AG20443 (cell line): ENCODE measurements around the gene KIF26B.
"Not testable (repeated sequence)": the region's sequence is repeated elsewhere in the genome, so short reads cannot be mapped to it uniquely, and the experiment has no call there.

ENCODE experiments used
- DNase-seq: peaks from one replicate; pipeline ENCODE4 v3.0.0; 2012; ENCODE audit warnings: low spot score, mixed read lengths

The KIF26B gene

DNA sequence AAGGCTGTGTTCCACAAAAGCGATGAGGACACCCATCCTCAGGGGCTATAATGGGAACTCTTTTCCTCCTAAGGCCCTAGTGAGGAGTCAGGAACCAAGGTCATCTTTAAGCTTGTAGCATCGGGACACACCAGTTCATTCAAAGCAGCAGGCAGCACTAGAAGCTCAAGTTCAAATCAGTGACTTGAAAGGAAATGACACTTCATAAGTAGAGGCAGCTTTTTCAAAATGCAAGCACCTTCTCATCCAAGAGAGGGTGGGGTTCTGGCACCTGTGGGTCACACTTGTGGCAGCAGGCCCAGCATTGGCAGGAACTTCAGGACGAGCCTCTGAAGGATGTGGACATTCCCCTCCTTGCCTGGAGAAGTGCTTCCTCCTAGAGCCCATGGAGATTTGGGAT lies 496.3 kb downstream of the KIF26B start:
- no peak for DNase-seq

DNA sequence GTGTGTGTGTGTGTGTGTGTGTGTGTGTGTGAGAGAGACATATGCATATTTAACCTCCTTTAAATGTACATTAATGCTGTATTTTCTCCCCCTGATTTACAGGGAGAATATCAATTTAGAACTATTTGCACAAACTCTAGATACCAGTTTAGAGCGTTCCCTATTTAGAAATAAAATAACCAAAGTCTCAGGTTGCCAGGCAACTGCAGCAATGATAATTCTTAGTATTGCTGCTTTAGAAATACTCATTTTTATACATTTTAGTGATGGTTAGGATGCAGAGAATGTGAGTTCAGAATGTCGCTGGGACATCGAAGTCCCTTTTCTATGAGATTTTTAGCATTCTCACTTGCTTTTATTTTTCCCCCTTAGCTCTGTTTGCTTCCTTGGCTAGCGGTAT lies 497.3 kb downstream of the KIF26B start:
- DNase-seq, result no peak

DNA sequence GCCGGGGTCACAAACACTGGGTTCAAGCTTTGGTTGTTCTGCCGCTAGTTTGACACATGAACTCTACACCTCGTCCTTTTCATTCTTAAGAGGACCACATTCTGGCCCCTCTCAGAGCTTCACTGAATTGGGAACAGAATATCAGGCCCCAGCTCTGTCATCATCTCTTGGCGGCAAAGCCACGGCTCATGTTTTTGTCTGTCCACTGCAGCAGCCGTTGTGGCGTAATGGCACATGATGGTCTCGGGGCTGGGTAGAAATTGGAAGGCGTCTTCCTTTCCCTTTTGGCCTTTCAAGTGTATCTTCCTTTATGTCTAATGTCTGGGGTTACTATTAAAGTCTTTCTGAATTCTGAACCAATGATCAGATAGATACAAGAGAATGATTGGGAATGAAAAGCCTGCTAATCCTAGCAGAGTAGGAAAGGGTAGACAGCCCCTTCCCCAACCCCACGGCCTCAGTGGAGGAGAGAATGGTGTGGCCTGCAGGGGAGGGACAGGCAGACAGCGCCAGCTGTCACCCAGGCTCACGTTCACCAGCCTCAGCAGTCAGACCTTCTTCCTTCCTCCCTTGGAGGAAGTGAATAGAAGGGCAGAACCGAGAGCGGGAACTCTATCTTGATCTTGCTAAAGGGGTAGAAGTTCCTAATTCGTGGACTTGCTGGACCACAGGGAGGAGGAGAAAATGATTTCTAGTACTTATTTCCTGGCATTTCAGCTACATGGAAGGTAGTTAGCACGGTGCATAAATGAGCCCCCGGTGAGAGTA lies 498.1 kb downstream of the KIF26B start:
- DNase-seq, result no peak

DNA sequence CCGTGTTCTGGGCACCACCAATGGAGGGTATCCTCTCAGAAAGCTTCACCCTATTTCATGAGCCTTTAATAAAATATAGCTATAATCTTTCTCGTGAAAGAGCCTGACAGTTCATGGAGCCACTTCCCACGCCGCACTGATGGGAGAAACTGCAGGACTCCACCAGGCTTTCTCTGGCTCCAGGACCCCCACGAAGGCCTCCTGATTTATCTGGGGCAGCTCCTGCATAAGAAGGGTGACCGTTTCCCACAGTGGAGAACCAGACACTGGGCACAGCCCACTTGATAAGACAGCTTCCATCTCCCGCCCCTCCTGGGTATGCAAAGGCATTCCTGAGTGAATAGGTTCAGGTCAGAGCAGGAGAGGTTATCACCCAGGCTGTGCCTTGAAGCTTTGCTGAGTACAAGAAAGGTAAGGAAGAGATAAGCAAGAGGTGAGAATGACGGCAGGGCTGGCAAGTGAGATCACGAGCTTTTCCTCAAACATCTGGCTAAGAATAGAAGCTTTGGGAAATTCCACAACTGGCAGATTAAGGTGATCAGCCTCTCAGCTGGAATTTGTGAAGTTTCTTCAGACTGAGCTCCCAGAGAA lies 499.8 kb downstream of the KIF26B start:
- DNase-seq, result no peak

DNA sequence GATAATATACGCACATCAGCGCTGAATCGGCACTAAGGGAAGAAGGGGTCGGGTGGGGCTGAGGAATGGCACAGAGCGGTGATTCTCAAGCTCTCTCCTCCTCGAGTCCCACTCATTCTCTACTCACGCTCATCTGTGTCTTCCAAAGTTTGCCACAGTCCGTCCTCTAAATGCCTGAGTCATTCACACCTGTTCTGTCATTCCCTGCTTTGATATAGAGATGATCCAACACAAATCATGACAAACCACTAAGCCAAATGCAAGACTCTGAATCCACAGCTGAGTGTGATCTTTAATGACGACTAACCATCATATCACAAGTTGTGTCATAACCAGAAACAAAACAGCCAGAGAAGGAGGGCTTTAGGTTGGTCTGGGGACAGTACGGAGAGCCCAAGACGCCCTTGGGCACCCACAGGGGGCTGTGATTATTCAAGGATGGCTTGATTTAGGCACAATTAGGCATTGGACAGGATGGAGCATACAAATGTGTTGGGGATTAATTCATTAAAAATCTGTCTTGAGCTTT lies 501.5 kb downstream of the KIF26B start:
- DNase-seq, result no peak

DNA sequence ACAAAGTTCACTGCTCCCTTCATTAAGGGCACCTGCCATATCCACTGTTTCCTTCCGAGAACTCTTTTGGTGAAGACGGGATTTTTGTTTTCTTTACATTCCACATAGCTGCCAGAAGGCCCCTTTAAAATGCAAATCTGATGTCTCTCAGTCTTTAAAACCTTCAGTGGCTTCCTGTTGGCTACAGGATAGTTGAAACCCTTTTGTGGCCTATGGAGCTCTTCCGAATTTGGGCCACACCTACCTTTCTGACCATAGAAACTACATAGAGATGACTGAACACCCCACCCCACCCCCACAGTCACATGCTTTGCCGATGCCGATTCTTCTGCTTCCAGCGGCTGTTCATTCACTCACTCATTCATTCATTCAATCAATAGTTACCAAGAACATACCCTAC lies 502.6 kb downstream of the KIF26B start:
- DNase-seq, result no peak

DNA sequence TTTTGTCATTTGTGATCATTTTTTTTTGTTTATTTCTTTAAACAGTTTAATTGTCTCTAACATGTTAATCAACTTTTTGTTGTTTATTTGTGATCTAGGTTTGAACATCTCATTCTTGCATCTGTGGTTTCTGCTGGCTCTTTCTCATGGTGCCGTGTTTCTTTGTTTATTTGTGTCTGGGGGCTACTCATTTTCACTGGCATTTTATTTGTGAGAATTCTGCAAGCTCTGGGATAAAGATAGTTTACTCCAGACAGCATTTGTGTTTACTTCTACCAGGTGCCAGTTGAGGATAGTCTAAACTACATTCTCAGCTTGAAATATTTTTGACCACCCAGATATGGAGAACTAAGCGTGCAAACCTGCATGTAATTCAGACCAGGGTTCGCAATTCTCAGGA lies 508.6 kb downstream of the KIF26B start:
- DNase-seq, result no peak

DNA sequence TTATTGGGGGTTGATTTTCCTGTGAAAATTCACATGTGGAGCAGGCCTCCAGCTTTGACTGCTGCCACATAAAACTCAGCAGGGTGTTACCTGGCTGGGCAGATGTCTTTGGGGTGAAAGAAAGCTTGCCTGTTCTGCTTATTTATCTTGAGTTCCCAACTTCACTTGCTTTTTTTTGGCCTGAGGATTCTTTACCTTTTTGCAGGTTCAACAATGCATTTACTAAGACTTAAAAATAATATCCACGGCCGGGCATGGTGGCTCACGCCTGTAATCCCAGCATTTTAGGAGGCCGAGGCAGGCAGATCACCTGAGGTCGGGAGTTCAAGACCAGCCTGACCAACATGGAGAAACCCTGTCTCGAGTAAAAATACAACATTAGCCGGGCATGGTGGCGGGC lies 509.1 kb downstream of the KIF26B start:
- DNase-seq, result no peak

DNA sequence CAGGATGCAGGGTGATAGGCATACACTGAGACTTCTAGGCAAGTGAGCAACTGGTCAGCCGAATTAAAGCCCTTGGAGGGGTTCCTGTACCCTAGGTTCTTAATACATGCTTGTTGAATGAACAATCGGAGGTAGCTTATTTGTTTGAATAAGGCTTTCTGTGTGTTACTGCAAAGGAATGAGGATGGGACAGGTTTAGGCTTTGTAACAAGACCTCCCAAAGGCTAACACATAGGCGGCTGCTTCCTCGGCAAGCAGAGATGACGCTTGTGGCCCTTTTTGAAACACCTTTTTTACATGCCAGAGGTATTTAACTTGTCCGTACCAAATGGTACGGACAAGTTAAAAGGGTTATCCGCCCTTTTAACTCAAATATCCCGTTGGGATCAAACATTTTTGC lies 511.6 kb downstream of the KIF26B start:
- no peak for DNase-seq

DNA sequence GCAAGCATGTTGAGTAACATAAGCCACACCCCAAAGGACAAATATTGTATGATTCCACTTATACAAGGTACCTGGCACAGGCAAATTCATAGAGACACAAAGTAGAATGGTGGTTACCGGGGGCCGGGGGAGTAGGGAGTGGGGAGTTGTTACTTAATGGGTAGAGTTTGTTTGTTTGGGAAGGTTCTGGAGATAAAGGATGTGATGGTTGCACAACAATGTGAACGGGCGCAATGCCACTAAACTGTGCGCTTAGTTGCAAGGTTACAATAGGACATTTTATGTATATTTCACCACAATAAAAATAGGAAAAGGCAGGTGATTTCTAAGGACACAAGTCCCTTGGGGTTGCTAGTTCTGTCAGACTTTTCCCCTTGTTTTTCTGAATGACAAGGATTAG lies 516.6 kb downstream of the KIF26B start:
- no peak for DNase-seq

DNA sequence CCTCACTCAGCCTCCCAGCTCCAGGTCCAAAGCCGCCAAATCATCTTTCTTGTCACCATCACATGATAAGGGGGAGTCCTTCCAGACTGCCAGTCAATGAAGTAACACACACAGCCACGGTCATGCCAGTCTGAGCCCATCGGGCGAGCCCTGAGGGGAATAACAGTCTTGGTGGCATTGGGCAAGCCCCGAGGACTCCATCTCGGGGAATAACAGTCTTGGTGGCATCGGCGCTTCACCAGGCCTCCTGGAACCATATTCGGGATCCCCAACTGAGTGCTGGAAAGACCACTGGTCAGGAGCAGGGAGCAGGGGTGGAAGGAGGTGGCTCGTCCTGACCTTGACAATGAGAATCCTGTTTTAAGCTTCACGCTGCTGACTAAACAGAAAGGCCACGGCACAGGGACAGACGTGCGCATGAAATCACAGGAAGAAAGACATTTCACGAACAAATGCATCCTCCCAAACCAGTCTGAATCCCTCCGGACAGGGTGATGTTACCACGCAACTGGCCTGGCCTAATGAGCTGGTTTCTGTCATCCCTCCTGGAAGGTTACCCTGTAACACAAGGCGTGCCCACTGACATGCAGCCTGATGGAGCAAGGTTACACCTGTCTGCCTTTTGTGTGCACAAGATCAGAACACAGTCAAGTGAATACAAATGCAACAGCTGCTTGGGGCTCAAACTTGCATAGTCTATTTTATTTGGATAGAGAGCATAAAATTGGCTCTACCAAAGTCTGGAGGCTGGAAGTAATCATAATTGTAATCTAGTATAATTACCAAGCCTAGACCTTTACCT lies 517.4 kb downstream of the KIF26B start:
- DNase-seq, result no peak

DNA sequence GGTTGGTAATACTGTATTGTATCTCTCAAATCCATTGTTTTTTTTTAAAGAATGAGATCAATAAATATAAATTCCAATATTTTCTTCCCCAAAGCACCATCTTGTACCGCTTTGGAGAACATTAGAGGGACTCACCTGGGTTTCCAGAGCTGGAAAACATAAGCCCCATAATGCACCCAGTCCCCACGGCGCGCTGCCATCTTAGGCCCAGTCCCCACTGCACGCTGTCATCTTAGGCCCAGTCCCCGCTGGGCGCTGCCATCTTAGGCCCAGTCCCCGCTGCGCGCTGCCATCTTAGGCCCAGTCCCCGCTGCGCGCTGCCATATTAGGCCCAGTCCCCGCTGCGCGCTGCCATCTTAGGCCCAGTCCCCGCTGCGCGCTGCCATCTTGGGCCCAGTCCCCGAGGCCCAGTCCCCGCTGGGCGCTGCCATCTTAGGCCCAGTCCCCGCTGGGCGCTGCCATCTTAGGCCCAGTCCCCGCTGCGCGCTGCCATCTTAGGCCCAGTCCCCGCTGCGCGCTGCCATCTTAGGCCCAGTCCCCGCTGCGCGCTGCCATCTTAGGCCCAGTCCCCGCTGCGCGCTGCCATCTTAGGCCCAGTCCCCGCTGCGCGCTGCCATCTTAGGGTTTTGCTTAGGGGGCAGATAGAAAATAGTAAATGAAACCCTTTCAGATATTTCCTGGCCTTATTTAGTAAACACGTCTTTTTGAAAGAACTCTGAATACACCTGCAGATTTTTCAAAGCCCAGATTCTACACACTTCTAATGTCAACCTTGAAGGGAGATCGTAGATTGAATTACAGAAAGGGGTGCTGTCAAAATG lies 518.3 kb downstream of the KIF26B start:
- DNase-seq, result not testable (repeated sequence)

DNA sequence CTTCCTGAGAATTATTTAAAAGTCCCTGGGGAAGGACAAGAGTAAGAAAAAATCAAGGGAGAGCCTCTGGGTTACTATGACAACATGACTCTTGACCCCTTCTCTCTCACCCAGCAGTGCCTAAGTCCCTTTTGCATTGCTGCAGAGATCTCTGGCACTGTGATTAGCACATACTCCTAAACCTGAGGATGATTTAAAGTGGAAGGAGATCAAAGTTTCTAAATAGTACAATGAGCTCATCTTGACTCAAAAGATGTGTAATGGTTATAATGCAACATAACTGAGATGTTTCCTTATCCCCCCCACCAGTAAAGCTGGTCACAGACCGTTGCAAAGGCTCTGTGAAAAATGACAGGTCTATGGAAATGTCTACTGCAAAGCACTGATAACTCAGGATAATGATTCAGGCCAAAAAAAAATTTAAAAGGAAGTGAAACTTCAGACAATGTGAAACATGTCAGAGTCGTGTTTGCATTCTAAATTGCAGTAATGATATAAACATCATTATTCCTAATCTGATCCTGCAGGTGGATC lies 519.2 kb downstream of the KIF26B start:
- DNase-seq, result no peak

DNA sequence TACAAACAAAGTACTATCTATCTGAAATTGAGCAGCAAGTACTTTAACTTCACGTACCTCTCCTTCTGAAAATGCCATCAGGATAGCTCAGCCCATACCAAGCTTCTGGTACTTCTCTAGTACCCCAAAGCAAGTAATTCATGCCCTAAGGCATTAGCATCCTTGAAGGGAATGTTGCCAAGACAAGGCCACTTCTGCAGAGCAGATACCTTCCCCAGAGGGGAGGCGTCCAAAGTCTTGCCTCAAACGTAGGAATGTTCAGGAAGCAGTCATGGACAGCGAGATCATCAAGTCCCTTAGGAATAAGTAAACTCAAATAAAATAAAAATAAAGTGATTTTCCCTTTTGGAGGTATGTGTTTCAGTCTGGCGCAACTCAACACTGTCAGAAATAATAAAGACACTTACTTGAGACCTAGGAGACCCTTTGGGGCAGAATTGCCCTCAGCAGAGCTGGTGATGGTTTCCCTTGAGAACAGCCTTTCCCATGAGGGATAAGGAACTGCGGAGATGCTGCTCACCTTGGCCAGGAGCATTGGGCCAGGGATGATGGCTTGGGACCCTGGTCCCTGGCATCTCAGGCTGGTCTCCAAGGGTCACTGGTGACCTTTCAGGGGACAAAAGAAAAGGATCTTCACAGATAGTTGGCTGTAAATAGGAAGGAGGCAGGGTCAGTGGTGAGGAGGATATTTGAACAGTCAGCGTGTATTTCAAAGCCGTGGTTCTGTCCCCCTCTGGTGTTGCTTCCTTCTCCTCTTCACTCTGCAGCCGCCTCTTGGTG lies 522.9 kb downstream of the KIF26B start:
- DNase-seq, result peak; percentile 39

DNA sequence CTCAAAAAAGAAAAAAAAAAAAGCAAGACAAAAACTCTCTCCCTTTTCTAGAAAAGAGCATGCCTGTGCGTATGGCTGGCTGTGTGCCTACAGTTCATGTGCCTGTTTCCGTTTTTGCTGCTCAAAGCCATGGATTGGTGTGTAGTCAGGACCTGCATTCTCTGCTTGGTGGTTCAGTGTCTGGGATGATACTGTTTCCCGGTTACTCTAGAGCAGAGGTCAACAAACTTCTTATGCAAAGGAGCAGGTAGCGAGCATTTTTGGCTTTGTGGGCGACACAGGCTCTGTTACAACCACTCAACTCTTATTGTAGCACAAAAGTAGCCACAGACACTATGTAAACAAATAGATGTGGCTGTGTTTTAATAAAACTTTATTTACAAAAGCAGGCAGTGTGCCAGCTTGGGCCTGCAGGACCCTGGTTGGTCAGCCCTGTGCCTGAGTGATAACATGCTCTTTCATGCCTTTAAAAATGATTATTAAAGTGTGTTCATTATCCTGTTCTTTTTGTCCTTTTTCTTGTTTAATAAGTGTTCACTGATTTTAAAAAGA lies 524.2 kb downstream of the KIF26B start:
- no peak for DNase-seq

DNA sequence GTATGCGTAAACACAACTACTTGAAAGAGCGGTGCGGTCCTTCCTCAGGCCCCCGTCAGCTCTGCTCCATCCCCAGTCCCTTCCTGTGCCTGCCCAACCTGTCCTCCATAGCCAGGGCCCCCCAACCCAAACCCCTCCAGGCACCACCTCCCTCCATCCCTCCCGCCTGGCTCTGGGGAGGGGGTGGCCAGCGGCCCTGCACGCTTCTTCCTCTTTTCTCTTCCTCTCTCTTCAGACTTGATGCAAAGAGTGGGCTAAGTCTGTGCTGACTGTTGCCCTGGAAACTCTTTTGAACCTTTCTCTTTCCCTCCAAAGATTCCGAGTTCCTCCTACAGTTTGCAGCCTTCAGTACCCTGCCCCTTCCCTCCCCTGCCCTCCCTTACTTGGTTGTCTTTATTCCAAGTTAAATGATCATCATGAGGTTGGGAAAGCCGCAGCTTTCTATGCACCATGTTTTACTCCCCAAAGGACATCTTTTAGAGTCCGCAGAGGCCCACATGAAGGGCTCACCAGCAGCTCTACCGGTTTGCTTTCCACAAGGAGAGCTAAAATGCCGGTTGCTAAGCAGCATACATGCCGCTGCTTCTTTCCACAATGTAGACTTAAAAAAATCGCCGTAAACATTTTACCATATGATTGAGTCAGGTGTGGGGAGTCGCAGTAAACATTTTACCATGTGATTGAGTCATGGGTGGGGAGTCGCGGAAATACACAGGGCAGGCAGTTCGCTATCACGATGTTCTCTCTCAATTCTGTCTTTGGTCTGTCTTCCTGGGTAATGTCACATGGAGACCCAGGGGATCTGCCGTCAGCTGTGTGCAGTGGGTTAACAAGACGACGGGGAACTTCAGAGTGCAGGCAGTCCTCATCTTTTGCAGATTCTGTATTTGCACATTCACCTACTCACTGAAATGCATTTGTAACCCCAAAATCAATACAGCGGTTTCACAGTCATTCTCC lies 525.3 kb downstream of the KIF26B start:
- no peak for DNase-seq

DNA sequence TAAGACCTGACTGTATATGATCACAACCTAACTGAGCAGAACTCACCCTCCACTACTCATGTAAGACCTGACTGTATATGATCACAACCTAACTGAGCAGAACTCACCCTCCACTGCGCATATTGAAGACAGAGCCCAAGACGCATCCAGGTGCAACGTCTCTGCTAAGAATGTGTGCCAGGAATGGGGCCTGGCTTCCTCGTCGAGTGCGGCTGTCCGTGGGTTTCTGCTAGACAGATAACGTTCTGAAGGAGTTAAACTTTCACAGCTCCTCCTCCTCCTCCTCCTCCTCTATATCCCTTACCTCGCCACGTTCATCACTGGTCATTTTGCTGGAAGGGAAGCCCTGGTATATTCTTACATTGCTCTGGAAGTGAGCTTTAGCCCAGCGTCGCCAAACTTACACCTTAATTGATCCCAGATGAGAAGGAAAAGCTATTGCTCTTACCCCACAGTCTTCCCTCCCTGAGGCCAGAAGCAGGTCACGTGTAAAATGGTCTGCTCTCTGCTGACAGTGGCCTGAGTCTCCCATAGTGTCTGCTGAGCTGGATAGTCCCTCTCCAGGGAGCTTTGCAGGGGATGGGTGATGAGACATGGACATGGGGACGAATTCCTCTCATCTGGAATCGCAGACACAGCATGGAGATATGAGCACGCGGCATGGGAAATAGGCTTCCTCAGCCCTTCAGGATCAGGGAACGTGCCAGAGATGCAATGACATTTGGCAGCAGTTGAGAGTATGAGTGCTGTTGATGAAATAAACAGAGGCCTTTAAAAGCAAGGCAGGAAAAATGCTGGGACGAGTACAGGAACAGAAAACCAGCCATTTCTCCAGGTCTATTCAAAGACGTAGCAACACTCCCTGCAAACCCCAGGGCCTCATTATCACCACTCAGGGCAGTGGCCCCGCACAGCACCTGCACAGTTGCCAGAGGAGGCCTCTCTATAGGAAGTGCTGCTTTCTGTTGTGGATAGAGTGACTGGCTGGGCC lies 528.1 kb downstream of the KIF26B start:
- DNase-seq, result peak; percentile 57

DNA sequence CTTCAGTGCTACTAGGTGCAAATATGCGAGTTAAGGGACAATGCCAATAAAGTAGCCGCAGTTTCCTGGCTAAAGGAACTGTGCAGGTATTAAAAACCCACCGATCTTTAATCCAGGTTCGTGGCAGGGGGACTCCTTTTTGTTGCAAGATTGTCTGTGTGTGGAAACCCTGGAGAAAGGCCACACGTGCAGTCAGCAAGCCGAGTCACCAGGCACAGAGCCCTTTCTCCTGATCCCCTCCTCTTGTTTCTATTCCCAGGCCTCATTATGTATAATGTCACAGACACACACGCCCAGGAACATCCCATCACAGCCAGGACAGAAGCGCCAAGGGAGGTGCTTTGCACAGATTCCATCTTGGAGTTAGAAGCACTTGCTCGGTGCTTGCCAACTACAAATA lies 528.9 kb downstream of the KIF26B start:
- no peak for DNase-seq
